SU-DHL-6 (cell line): Measurements from ENCODE around the gene GABBR2.
"Not testable (repeated sequence)": the region's sequence is repeated elsewhere in the genome, so short reads cannot be mapped to it uniquely, and the experiment has no call there.

Experiments
- H2AFZ ChIP-seq: fragments of 200-600 bp; sonication (generic); 2 replicates; pipeline ENCODE4 v1.6.1; 2014; ENCODE audit warnings: low read depth, mild to moderate bottlenecking, moderate library complexity, mixed read lengths, antibody characterized with exemption, low read length; ENCODE audit not compliant: severe bottlenecking
- H3F3A ChIP-seq: fragments of 200-600 bp; shearing (Covaris generic); 2 replicates; pipeline ENCODE4 v1.6.0; 2016; ENCODE audit warnings: antibody characterized with exemption, mild to moderate bottlenecking; ENCODE audit not compliant: insufficient read depth
- H3K27ac ChIP-seq: fragments of 200-600 bp; sonication (generic); 2 replicates; pipeline ENCODE4 v1.5.1; 2016; ENCODE audit warnings: low read depth, mild to moderate bottlenecking, low read length, moderate library complexity, mixed read lengths
- H3K27me3 ChIP-seq: fragments of 200-600 bp; sonication (generic), shearing (Covaris generic); 2 replicates; pipeline ENCODE4 v1.6.0; 2014; ENCODE audit warnings: mild to moderate bottlenecking, low read length
- H3K36me3 ChIP-seq: fragments of 200-600 bp; sonication (generic); 2 replicates; pipeline ENCODE4 v1.6.1; 2014; ENCODE audit warnings: mild to moderate bottlenecking, low read length, mixed read lengths
- H3K4me2 ChIP-seq: fragments of 300-600, 200-600 bp; shearing (Covaris generic), sonication (generic); 2 replicates; pipeline ENCODE4 v1.6.0; 2014; ENCODE audit warnings: low read length, low read depth, mild to moderate bottlenecking; ENCODE audit not compliant: poor library complexity, severe bottlenecking
- H3K4me3 ChIP-seq: fragments of 200-600 bp; sonication (generic); 2 replicates; pipeline ENCODE4 v1.5.1; 2014; ENCODE audit warnings: antibody characterized with exemption, low read length, mild to moderate bottlenecking, mixed read lengths; ENCODE audit not compliant: insufficient read depth, poor library complexity, severe bottlenecking
- H3K79me2 ChIP-seq: fragments of 200-600 bp; sonication (generic); 2 replicates; pipeline ENCODE4 v1.6.1; 2014; ENCODE audit warnings: mild to moderate bottlenecking, low read length, moderate library complexity; ENCODE audit not compliant: insufficient read depth
- H3K9ac ChIP-seq: fragments of 200-600 bp; sonication (generic); 2 replicates; pipeline ENCODE4 v1.7.0; 2014; ENCODE audit warnings: mild to moderate bottlenecking, low read length
- H3K9me2 ChIP-seq: fragments of 200-600 bp; sonication (generic); replicated peaks from 2 replicates; pipeline ENCODE4 v1.6.1; 2014; ENCODE audit warnings: low read length; ENCODE audit not compliant: insufficient read depth
- H3K9me3 ChIP-seq: fragments of 200-600 bp; sonication (generic); 2 replicates; pipeline ENCODE4 v1.6.1; 2014; ENCODE audit warnings: low read length, mixed read lengths; ENCODE audit not compliant: insufficient read depth
- H4K20me1 ChIP-seq: fragments of 200-600 bp; sonication (generic); 2 replicates; pipeline ENCODE4 v1.6.1; 2014; ENCODE audit warnings: low read depth, mild to moderate bottlenecking, antibody characterized with exemption, low read length, moderate library complexity, mixed read lengths
- CTCF ChIP-seq: fragments of 200-600 bp; sonication (generic); IDR thresholded peaks from one replicate; pipeline ENCODE4 v1.5.1; 2017; ENCODE audit warnings: antibody characterized with exemption, mild to moderate bottlenecking, low read length, moderate library complexity; ENCODE audit not compliant: insufficient read depth, poor library complexity, severe bottlenecking
- EZH2phosphoT487 ChIP-seq: fragments of 200-600 bp; sonication (generic), shearing (Covaris generic); conservative IDR thresholded peaks from 2 replicates; pipeline ENCODE4 v1.6.1; 2018; ENCODE audit warnings: mild to moderate bottlenecking, antibody characterized with exemption, low read length, moderate library complexity, mixed read lengths

The GABBR2 gene

GRCh38 chr9:98688710-98689495, 19.8 kb downstream of the GABBR2 start:
- TF ChIP-seq CTCF (no peak), EZH2phosphoT487 (no peak)
- H3K9me2 ChIP-seq: no peaks in the 10 kb centered on the region
- no peaks in the 10 kb centered on the region for H3F3A ChIP-seq
- no peaks in the 10 kb centered on the region for H3K27me3 ChIP-seq
- H3K9me3 ChIP-seq: no peaks in the 10 kb centered on the region
- H2AFZ ChIP-seq: no peak overlapping the region
- no peaks in the 10 kb centered on the region for H4K20me1 ChIP-seq
- H3K4me2 ChIP-seq: no peak overlapping the region
- H3K9ac ChIP-seq: no peak overlapping the region
- H3K36me3 ChIP-seq: no peaks in the 10 kb centered on the region
- H3K79me2 ChIP-seq: no peaks in the 10 kb centered on the region
- H3K4me3 ChIP-seq: no peak overlapping the region
- H3K27ac ChIP-seq: no peak overlapping the region

GRCh38 chr9:98687911-98688310, 20.8 kb downstream of the GABBR2 start:
- H3K9me2 ChIP-seq: no peaks in the 10 kb centered on the region
- H3K4me2 ChIP-seq: no peak overlapping the region
- H3F3A ChIP-seq: no peaks in the 10 kb centered on the region
- H2AFZ ChIP-seq: no peak overlapping the region
- no peaks in the 10 kb centered on the region for H3K79me2 ChIP-seq
- H4K20me1 ChIP-seq: no peaks in the 10 kb centered on the region
- no peak overlapping the region for H3K4me3 ChIP-seq
- TF ChIP-seq CTCF (no peak), EZH2phosphoT487 (no peak)
- no peak overlapping the region for H3K9ac ChIP-seq
- H3K9me3 ChIP-seq: no peaks in the 10 kb centered on the region
- no peak overlapping the region for H3K27ac ChIP-seq
- no peaks in the 10 kb centered on the region for H3K27me3 ChIP-seq
- H3K36me3 ChIP-seq: no peaks in the 10 kb centered on the region

GRCh38 chr9:98686961-98687855, 21.5 kb downstream of the GABBR2 start:
- no peak overlapping the region for H3K4me3 ChIP-seq
- TF ChIP-seq EZH2phosphoT487: no peak
- no peak for TF ChIP-seq CTCF
- no peak overlapping the region for H3K9ac ChIP-seq
- no peaks in the 10 kb centered on the region for H3K36me3 ChIP-seq
- H3K4me2 ChIP-seq: no peak overlapping the region
- no peaks in the 10 kb centered on the region for H3K9me2 ChIP-seq
- H2AFZ ChIP-seq: no peak overlapping the region
- H3K27me3 ChIP-seq: no peaks in the 10 kb centered on the region
- no peaks in the 10 kb centered on the region for H4K20me1 ChIP-seq
- no peaks in the 10 kb centered on the region for H3K79me2 ChIP-seq
- H3K27ac ChIP-seq: no peak overlapping the region
- H3K9me3 ChIP-seq: no peaks in the 10 kb centered on the region
- H3F3A ChIP-seq: no peaks in the 10 kb centered on the region

GRCh38 chr9:98684816-98685215, 23.9 kb downstream of the GABBR2 start:
- H3K79me2 ChIP-seq, H3K36me3 ChIP-seq, H3K4me3 ChIP-seq, H3K9ac ChIP-seq, H3K9me2 ChIP-seq, H3F3A ChIP-seq, H3K27me3 ChIP-seq, H2AFZ ChIP-seq, H3K9me3 ChIP-seq, H3K4me2 ChIP-seq, H3K27ac ChIP-seq, H4K20me1 ChIP-seq: not testable (repeated sequence)
